Glutamatergic neuron (in vitro differentiated cells): ENCODE data around the gene FARS2. TPM values are rescaled to one million over a fixed set of nuclear protein-coding genes. Genes with fewer than 3 reads are reported as not detected.

Experiments
- DNase-seq: peaks from one replicate; pipeline ENCODE4 v3.0.0; 2022
- H3K27ac Mint-ChIP-seq: one replicate; pipeline ENCODE4 v1.8.0; 2020; ENCODE audit warnings: mild to moderate bottlenecking, mixed read lengths, inconsistent platforms; ENCODE audit not compliant: unreplicated experiment
- H3K27me3 Mint-ChIP-seq: one replicate; pipeline ENCODE4 v1.8.0; 2020; ENCODE audit warnings: mild to moderate bottlenecking, moderate library complexity, mixed read lengths, inconsistent platforms; ENCODE audit not compliant: unreplicated experiment
- H3K36me3 Mint-ChIP-seq: one replicate; pipeline ENCODE4 v1.8.0; 2020; ENCODE audit warnings: mild to moderate bottlenecking, mixed read lengths, inconsistent platforms; ENCODE audit not compliant: unreplicated experiment
- H3K4me1 Mint-ChIP-seq: one replicate; pipeline ENCODE4 v1.8.0; 2020; ENCODE audit warnings: mild to moderate bottlenecking, low read depth, mixed read lengths, inconsistent platforms; ENCODE audit not compliant: unreplicated experiment
- H3K4me3 Mint-ChIP-seq: one replicate; pipeline ENCODE4 v1.8.0; 2020; ENCODE audit warnings: mild to moderate bottlenecking, mixed read lengths, inconsistent platforms; ENCODE audit not compliant: unreplicated experiment
- H3K9me3 Mint-ChIP-seq: one replicate; pipeline ENCODE4 v1.8.0; 2020; ENCODE audit warnings: mild to moderate bottlenecking, moderate library complexity, mixed read lengths, inconsistent platforms; ENCODE audit not compliant: unreplicated experiment
- total RNA-seq: library from RNA; stranded (reverse); fragmentation: NEBNext Ultra II Directional; extraction: Animal tissue kit (Norgen Biotek cat#: 25700); gene quantifications from one replicate; pipeline ENCODE4 v1.2.1, GENCODE V29; 2021; ENCODE audit not compliant: unreplicated experiment
- TF ChIP-seq, protein P1 (sequence below): fragments of 200-600 bp; sonication (generic); IDR thresholded peaks from one replicate; pipeline ENCODE4 v1.5.0; 2021; ENCODE audit not compliant: partially characterized antibody, unreplicated experiment

The FARS2 gene
- total RNA-seq, 1 donor from 2014 or later: 14.2 TPM

GRCh38 chr6:5511954-5512353 lies 250.6 kb downstream of the FARS2 start:
- Mint-ChIP-seq H3K4me3 (no peak overlapping the region), H3K4me1 (peaks cover 21% of the 10 kb centered on the region)
- DNase-seq: no peak

GRCh38 chr6:5512422-5512821 lies 251.1 kb downstream of the FARS2 start:
- H3K4me1 Mint-ChIP-seq: peaks cover 19% of the 10 kb centered on the region
- no peaks in the 10 kb centered on the region for H3K36me3 Mint-ChIP-seq

More at GRCh38 chr6:5511954-5512353, 250.6 kb downstream of the FARS2 start:
- H3K9me3 Mint-ChIP-seq: peaks cover 5% of the 10 kb centered on the region
- H3K27me3 Mint-ChIP-seq: no peaks in the 10 kb centered on the region
- H3K36me3 Mint-ChIP-seq: no peaks in the 10 kb centered on the region
- H3K27ac Mint-ChIP-seq: no peak overlapping the region
- TF ChIP-seq, protein P1, sequence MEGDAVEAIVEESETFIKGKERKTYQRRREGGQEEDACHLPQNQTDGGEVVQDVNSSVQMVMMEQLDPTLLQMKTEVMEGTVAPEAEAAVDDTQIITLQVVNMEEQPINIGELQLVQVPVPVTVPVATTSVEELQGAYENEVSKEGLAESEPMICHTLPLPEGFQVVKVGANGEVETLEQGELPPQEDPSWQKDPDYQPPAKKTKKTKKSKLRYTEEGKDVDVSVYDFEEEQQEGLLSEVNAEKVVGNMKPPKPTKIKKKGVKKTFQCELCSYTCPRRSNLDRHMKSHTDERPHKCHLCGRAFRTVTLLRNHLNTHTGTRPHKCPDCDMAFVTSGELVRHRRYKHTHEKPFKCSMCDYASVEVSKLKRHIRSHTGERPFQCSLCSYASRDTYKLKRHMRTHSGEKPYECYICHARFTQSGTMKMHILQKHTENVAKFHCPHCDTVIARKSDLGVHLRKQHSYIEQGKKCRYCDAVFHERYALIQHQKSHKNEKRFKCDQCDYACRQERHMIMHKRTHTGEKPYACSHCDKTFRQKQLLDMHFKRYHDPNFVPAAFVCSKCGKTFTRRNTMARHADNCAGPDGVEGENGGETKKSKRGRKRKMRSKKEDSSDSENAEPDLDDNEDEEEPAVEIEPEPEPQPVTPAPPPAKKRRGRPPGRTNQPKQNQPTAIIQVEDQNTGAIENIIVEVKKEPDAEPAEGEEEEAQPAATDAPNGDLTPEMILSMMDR: no peak

DNA sequence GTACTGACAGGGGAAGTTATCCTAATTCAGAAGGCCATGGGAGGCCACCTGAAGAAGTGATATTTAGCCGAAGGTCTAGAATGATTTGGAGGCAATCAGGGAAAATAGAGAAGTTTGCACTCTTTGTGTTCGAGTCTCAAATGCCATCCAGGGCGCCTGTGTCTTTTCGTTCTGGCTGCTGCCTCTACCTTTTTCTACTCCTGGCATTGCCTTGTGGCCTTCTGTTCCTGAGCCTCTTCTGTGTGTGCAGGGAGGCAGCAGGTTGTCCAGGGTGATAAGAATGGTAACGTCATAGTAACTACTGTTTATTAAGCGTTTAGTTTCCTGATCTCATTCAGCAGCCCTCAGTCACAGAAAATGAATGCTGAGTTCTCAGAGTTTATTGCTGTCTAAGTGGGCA lies 252.1 kb downstream of the FARS2 start:
- TF ChIP-seq, protein P1: no peak
- Mint-ChIP-seq H3K36me3 (no peaks in the 10 kb centered on the region), H3K4me1 (peaks cover 13% of the 10 kb centered on the region), H3K4me3 (no peak overlapping the region), H3K27me3 (no peaks in the 10 kb centered on the region), H3K9me3 (peaks cover 5% of the 10 kb centered on the region), H3K27ac (no peak overlapping the region)
- no peak for DNase-seq

More at GRCh38 chr6:5512422-5512821, 251.1 kb downstream of the FARS2 start:
- Mint-ChIP-seq H3K4me3 (no peak overlapping the region), H3K27ac (no peak overlapping the region), H3K27me3 (no peaks in the 10 kb centered on the region), H3K9me3 (peaks cover 5% of the 10 kb centered on the region)
- TF ChIP-seq, protein P1: no peak
- no peak for DNase-seq

- no peak overlapping the region for H3K27ac Mint-ChIP-seq
Observed at GRCh38 chr6:5514353-5514752, 253.0 kb downstream of the FARS2 start.

DNA sequence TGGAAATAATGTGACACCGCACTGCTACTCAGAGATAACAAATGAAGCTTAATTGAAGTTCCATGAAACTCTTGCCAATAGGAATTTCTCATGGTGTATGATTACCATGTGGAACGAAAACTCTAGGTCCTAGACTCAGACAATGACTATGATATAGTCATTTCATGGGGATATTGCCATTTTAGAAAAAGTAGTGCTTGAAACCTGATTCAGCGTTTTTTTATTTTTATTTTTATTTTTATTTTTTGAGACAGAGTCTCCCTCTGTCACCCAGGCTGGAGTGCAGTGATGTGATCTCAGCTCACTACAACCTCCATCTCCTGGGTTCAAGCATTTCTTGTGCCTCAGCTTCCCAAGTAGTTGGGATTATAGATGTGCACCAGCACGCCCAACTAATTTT lies 253.9 kb downstream of the FARS2 start:
- H3K4me3 Mint-ChIP-seq: no peak overlapping the region
- H3K27ac Mint-ChIP-seq: no peak overlapping the region
- peaks cover 8% of the 10 kb centered on the region for H3K4me1 Mint-ChIP-seq
- H3K9me3 Mint-ChIP-seq: peaks cover 5% of the 10 kb centered on the region
- no peak for DNase-seq
- H3K36me3 Mint-ChIP-seq: no peaks in the 10 kb centered on the region
- no peaks in the 10 kb centered on the region for H3K27me3 Mint-ChIP-seq
- TF ChIP-seq, protein P1: no peak

More at GRCh38 chr6:5514353-5514752, 253.0 kb downstream of the FARS2 start:
- Mint-ChIP-seq H3K36me3 (no peaks in the 10 kb centered on the region), H3K27me3 (no peaks in the 10 kb centered on the region), H3K4me3 (no peak overlapping the region), H3K9me3 (peaks cover 5% of the 10 kb centered on the region), H3K4me1 (peaks cover 11% of the 10 kb centered on the region)
- TF ChIP-seq, protein P1: no peak
- no peak for DNase-seq
